H9 (cell line): ENCODE measurements around the gene CWC25. TPM values are rescaled to one million over a fixed set of nuclear protein-coding genes. Genes with fewer than 3 reads are reported as not detected.
A peak's percentile ranks its signal among the peaks of the same experiment; 100 is the strongest.

ENCODE experiments used
- DNase-seq: peaks from one replicate; pipeline ENCODE4 v3.0.0-alpha.2; 2017
- H2AFZ ChIP-seq: one replicate; pipeline ENCODE4 v1.6.1; 2013; ENCODE audit warnings: mild to moderate bottlenecking, low read length, control low read depth, moderate library complexity
- H2AK5ac ChIP-seq: 2 replicates; pipeline ENCODE4 v1.6.1; 2013; ENCODE audit warnings: low read length, control low read depth, mixed read lengths; ENCODE audit not compliant: insufficient read length
- H2BK120ac ChIP-seq: one replicate; pipeline ENCODE4 v1.6.1; 2013; ENCODE audit warnings: low read depth, mild to moderate bottlenecking, low read length, control low read depth, inconsistent platforms; ENCODE audit not compliant: poor library complexity, severe bottlenecking
- H2BK12ac ChIP-seq: 2 replicates; pipeline ENCODE4 v1.6.1; 2013; ENCODE audit warnings: low read length, control low read depth, mixed read lengths, low read depth; ENCODE audit not compliant: insufficient read length
- H2BK15ac ChIP-seq: 2 replicates; pipeline ENCODE4 v1.6.1; 2013; ENCODE audit warnings: low read depth, low read length, control low read depth
- H2BK20ac ChIP-seq: one replicate; pipeline ENCODE4 v1.6.1; 2013; ENCODE audit warnings: low read depth, mild to moderate bottlenecking, low read length, control low read depth, inconsistent platforms; ENCODE audit not compliant: poor library complexity, severe bottlenecking
- H2BK5ac ChIP-seq: 2 replicates; pipeline ENCODE4 v1.6.1; 2013; ENCODE audit warnings: low read length, control low read depth, mixed read lengths; ENCODE audit not compliant: insufficient read length
- H3K14ac ChIP-seq: 2 replicates; pipeline ENCODE4 v1.6.1; 2013; ENCODE audit warnings: low read length, control low read depth; ENCODE audit not compliant: insufficient read depth
- H3K18ac ChIP-seq: 2 replicates; pipeline ENCODE4 v1.6.1; 2013; ENCODE audit warnings: low read depth, mild to moderate bottlenecking, mixed read lengths, low read length, control low read depth; ENCODE audit not compliant: insufficient read length
- H3K23ac ChIP-seq: 2 replicates; pipeline ENCODE4 v1.6.1; 2013; ENCODE audit warnings: low read length, control low read depth, mixed read lengths, low read depth; ENCODE audit not compliant: insufficient read length
- H3K23me2 ChIP-seq: 2 replicates; pipeline ENCODE4 v1.6.1; 2013; ENCODE audit warnings: low read depth, mild to moderate bottlenecking, mixed read lengths, low read length, control low read depth; ENCODE audit not compliant: insufficient read length, poor library complexity, severe bottlenecking
- H3K27ac ChIP-seq: 2 replicates; pipeline ENCODE4 v1.5.1; 2013; ENCODE audit warnings: low read length, control low read depth, mixed read lengths, low read depth; ENCODE audit not compliant: insufficient read length
- H3K27me3 ChIP-seq: 2 replicates; pipeline ENCODE4 v1.6.1; 2013; ENCODE audit warnings: low read length, control low read depth, inconsistent platforms; ENCODE audit not compliant: insufficient read depth
- H3K4ac ChIP-seq: 2 replicates; pipeline ENCODE4 v1.6.1; 2013; ENCODE audit warnings: low read depth, mild to moderate bottlenecking, control low read depth, inconsistent platforms, low read length, moderate library complexity
- H3K4me1 ChIP-seq: 2 replicates; pipeline ENCODE4 v1.6.1; 2013; ENCODE audit warnings: low read length, control low read depth, inconsistent platforms; ENCODE audit not compliant: insufficient read depth
- H3K4me2 ChIP-seq: 2 replicates; pipeline ENCODE4 v1.6.1; 2013; ENCODE audit warnings: low read length, control low read depth, mixed read lengths; ENCODE audit not compliant: insufficient read length, insufficient read depth
- H3K56ac ChIP-seq: 2 replicates; pipeline ENCODE4 v1.6.1; 2013; ENCODE audit warnings: low read depth, mild to moderate bottlenecking, mixed read lengths, low read length, control low read depth; ENCODE audit not compliant: insufficient read length
- H3K79me1 ChIP-seq: 2 replicates; pipeline ENCODE4 v1.6.1; 2013; ENCODE audit warnings: low read depth, mild to moderate bottlenecking, moderate library complexity, low read length, control low read depth, inconsistent platforms; ENCODE audit not compliant: insufficient read depth, poor library complexity, severe bottlenecking
- H3K79me2 ChIP-seq: 2 replicates; pipeline ENCODE4 v1.6.1; 2013; ENCODE audit warnings: low read length, control low read depth, inconsistent platforms; ENCODE audit not compliant: insufficient read depth
- H3K9ac ChIP-seq: 2 replicates; pipeline ENCODE4 v1.6.1; 2013; ENCODE audit warnings: low read length, control low read depth, mixed read lengths; ENCODE audit not compliant: insufficient read length; ENCODE audit errors: extremely low read depth
- H3K9me3 ChIP-seq: one replicate; pipeline ENCODE4 v1.6.1; 2013; ENCODE audit warnings: low read depth, low read length, inconsistent platforms; ENCODE audit not compliant: control insufficient read depth
- H3T11ph ChIP-seq: one replicate; pipeline ENCODE4 v1.6.1; 2013; ENCODE audit warnings: mild to moderate bottlenecking, low read length, control low read depth, inconsistent platforms
- H4K20me1 ChIP-seq: one replicate; pipeline ENCODE4 v1.6.1; 2013; ENCODE audit not compliant: control insufficient read depth, insufficient read length, insufficient read depth
- H4K5ac ChIP-seq: 2 replicates; pipeline ENCODE4 v1.6.1; 2013; ENCODE audit warnings: low read depth, mild to moderate bottlenecking, mixed read lengths, low read length, control low read depth; ENCODE audit not compliant: insufficient read length
- H4K8ac ChIP-seq: replicated peaks from 2 replicates; pipeline ENCODE4 v1.6.1; 2013; ENCODE audit warnings: low read length, control low read depth, mixed read lengths, low read depth; ENCODE audit not compliant: insufficient read length
- H4K91ac ChIP-seq: 2 replicates; pipeline ENCODE4 v1.6.1; 2013; ENCODE audit warnings: low read depth, mild to moderate bottlenecking, moderate library complexity, mixed read lengths, low read length, control low read depth; ENCODE audit not compliant: insufficient read length
- H3K27ac Mint-ChIP-seq, 3 experiments: 2 replicates in 2 of 3; 3 replicates in 1 of 3; pipeline ENCODE4 v1.8.0; 2020 to 2021; ENCODE audit warnings: mixed read lengths in 3 of 3, mild to moderate bottlenecking in 1 of 3, moderate library complexity in 1 of 3
- H3K27me3 Mint-ChIP-seq: 2 replicates; pipeline ENCODE4 v1.8.0; 2021; ENCODE audit warnings: low read depth, mild to moderate bottlenecking, moderate library complexity, mixed read lengths
- H3K36me3 Mint-ChIP-seq, 3 experiments: 2 replicates in 2 of 3; 3 replicates in 1 of 3; pipeline ENCODE4 v1.8.0; 2020 to 2021; ENCODE audit warnings: low read depth in 3 of 3, mixed read lengths in 3 of 3; ENCODE audit not compliant: insufficient read depth in 1 of 3
- H3K4me1 Mint-ChIP-seq, 2 experiments: 2 replicates each; pipeline ENCODE4 v1.8.0; 2020; ENCODE audit warnings: mixed read lengths in 2 of 2
- H3K4me3 Mint-ChIP-seq, 2 experiments: 2 replicates in 1 of 2; 3 replicates in 1 of 2; pipeline ENCODE4 v1.8.0; 2020 to 2021; ENCODE audit warnings: mild to moderate bottlenecking in 2 of 2, mixed read lengths in 2 of 2, moderate library complexity in 1 of 2
- H3K9me3 Mint-ChIP-seq, 2 experiments: 2 replicates in 1 of 2; 3 replicates in 1 of 2; pipeline ENCODE4 v1.8.0; 2020; ENCODE audit warnings: mild to moderate bottlenecking in 2 of 2, mixed read lengths in 2 of 2, moderate library complexity in 1 of 2
- WGBS: extraction: QIAGEN DNeasy Blood & Tissue Kit; methylation state at CpG from one replicate; pipeline ENCODE4 v1.1.7; 2013; ENCODE audit warnings: missing lambda C conversion rate, low lambda C conversion rate, mixed read lengths; ENCODE audit not compliant: insufficient read length; ENCODE audit errors: extremely low coverage; 5-methylcytosine and 5-hydroxymethylcytosine counted together
- total RNA-seq: library from RNA; stranded (reverse); gene quantifications from 2 replicates; pipeline ENCODE4 v1.2.1, GENCODE V29; 2021
- TF ChIP-seq, protein P1 (sequence below): fragments of 200-600 bp; sonication (generic); conservative IDR thresholded peaks from 3 replicates; pipeline ENCODE4 v1.8.0; 2021; ENCODE audit warnings: antibody characterized with exemption, mild to moderate bottlenecking

The CWC25 gene
- total RNA-seq, 1 experiment from 2014 or later: 15.9 TPM

DNA sequence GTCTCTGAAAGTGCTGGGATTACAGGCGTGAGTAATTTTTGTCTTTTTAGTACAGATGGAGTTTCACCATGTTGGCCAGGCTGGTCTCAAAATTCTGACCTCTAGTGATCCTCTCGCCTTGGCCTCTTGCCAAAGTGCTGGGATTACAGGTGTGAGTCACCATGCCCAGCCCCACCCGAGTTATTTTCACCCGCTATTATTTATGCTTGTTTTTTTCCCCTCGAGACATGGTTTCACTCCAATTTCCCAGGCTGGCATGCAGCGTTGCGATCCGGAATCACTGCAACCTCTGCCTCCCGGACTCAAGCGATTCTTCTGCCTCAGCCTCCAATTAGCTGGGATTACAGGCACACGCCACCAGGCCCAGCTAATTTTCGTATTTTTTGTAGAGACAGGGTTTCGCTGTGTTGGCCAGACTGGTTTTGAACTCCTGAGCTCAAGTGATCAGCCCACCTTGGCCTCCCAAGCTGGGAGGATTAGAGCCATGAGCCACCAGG, 19.2 kb upstream of the CWC25 start:
- Histone ChIP-seq H3K4ac (no peak overlapping the region), H3K9ac (no peak overlapping the region), H3K56ac (no peak overlapping the region), H3K79me1 (no peaks in the 10 kb centered on the region), H3K18ac (no peak overlapping the region), H4K5ac (no peak overlapping the region), H2BK120ac (no peak overlapping the region), H3T11ph (no peak overlapping the region), H4K91ac (no peak overlapping the region), H3K4me2 (no peak overlapping the region), H2BK20ac (no peak overlapping the region), H4K20me1 (no peaks in the 10 kb centered on the region), H2BK15ac (no peak overlapping the region), H3K23ac (no peak overlapping the region), H2BK12ac (no peak overlapping the region), H3K9me3 (no peaks in the 10 kb centered on the region), H2AK5ac (no peak overlapping the region), H3K23me2 (no peaks in the 10 kb centered on the region), H3K27ac (no peak overlapping the region), H4K8ac (no peak overlapping the region), H3K14ac (no peak overlapping the region), H3K27me3 (no peaks in the 10 kb centered on the region), H2AFZ (no peak overlapping the region), H2BK5ac (no peak overlapping the region), H3K4me1 (no peaks in the 10 kb centered on the region), H3K79me2 (no peaks in the 10 kb centered on the region)
- Mint-ChIP-seq H3K4me3 (no peak overlapping the region), H3K27ac (peak overlapping the region in 2 of 3 experiments; percentile 24 to 91; a peak in 3 of 7 replicates), H3K27me3 (no peaks in the 10 kb centered on the region), H3K4me1 (peaks cover 5% of the 10 kb centered on the region in 2 experiments; a peak in 3 of 4 replicates), H3K36me3 (peaks cover 18 to 26% (median 20%) of the 10 kb centered on the region in 3 experiments), H3K9me3 (no peaks in the 10 kb centered on the region)
- TF ChIP-seq, protein P1, sequence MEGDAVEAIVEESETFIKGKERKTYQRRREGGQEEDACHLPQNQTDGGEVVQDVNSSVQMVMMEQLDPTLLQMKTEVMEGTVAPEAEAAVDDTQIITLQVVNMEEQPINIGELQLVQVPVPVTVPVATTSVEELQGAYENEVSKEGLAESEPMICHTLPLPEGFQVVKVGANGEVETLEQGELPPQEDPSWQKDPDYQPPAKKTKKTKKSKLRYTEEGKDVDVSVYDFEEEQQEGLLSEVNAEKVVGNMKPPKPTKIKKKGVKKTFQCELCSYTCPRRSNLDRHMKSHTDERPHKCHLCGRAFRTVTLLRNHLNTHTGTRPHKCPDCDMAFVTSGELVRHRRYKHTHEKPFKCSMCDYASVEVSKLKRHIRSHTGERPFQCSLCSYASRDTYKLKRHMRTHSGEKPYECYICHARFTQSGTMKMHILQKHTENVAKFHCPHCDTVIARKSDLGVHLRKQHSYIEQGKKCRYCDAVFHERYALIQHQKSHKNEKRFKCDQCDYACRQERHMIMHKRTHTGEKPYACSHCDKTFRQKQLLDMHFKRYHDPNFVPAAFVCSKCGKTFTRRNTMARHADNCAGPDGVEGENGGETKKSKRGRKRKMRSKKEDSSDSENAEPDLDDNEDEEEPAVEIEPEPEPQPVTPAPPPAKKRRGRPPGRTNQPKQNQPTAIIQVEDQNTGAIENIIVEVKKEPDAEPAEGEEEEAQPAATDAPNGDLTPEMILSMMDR: no peak
- WGBS: no CpG with 5 or more reads among the region's 13 CpGs
- no peak for DNase-seq
